Measurements from ENCODE around the gene GPC5. TPM values are rescaled to one million over a fixed set of nuclear protein-coding genes. Genes with fewer than 3 reads are reported as not detected.

Gene GPC5
- total RNA-seq, 1 experiment from 2014 or later: not detected

GRCh38 chr13:91716436-91717065 lies 318.1 kb downstream of the GPC5 start:
- Mint-ChIP-seq H3K27me3 (ENCODE audit: unreplicated experiment) (no peaks in the 10 kb centered on the region), H3K4me3 (ENCODE audit: low read depth, unreplicated experiment) (no peak overlapping the region), H3K9me3 (ENCODE audit: low read depth, unreplicated experiment) (no peaks in the 10 kb centered on the region), H3K36me3 (ENCODE audit: insufficient read depth, unreplicated experiment) (no peaks in the 10 kb centered on the region), H3K27ac (ENCODE audit: unreplicated experiment) (no peak overlapping the region), H3K4me1 (ENCODE audit: low read depth, unreplicated experiment) (no peaks in the 10 kb centered on the region)
- CTCF ChIA-PET: no interaction called here
- intact Hi-C loops (cut with micrococcal nuclease; ENCODE audit: unreplicated experiment): no loop called here
- TF ChIP-seq CTCF (IDR thresholded peaks at IDR 0.05; ENCODE audit: unreplicated experiment): no peak
- no TSS peak for BruUV-seq (replicated peaks)
- DNase-seq: no peak

- Mint-ChIP-seq H3K4me1 (ENCODE audit: low read depth, unreplicated experiment) (no peaks in the 10 kb centered on the region), H3K36me3 (ENCODE audit: insufficient read depth, unreplicated experiment) (no peaks in the 10 kb centered on the region), H3K27me3 (ENCODE audit: unreplicated experiment) (no peaks in the 10 kb centered on the region), H3K27ac (ENCODE audit: unreplicated experiment) (no peak overlapping the region), H3K4me3 (ENCODE audit: low read depth, unreplicated experiment) (no peak overlapping the region), H3K9me3 (ENCODE audit: low read depth, unreplicated experiment) (no peaks in the 10 kb centered on the region)
- intact Hi-C loops (cut with micrococcal nuclease; ENCODE audit: unreplicated experiment): no loop called here
- DNase-seq: no peak
- CTCF ChIA-PET: no interaction called here
- no TSS peak for BruUV-seq (replicated peaks)
- TF ChIP-seq CTCF (IDR thresholded peaks at IDR 0.05; ENCODE audit: unreplicated experiment): no peak
These were observed 320.6 kb downstream of the GPC5 start for GRCh38 chr13:91719033-91719432.

GRCh38 chr13:91721413-91721812 lies 323.0 kb downstream of the GPC5 start:
- Mint-ChIP-seq H3K9me3 (ENCODE audit: low read depth, unreplicated experiment) (no peaks in the 10 kb centered on the region), H3K27me3 (ENCODE audit: unreplicated experiment) (no peaks in the 10 kb centered on the region), H3K27ac (ENCODE audit: unreplicated experiment) (no peak overlapping the region), H3K4me3 (ENCODE audit: low read depth, unreplicated experiment) (no peak overlapping the region), H3K4me1 (ENCODE audit: low read depth, unreplicated experiment) (no peaks in the 10 kb centered on the region), H3K36me3 (ENCODE audit: insufficient read depth, unreplicated experiment) (no peaks in the 10 kb centered on the region)
- BruUV-seq (replicated peaks): no TSS peak
- DNase-seq: no peak
- CTCF ChIA-PET: no interaction called here
- intact Hi-C loops (cut with micrococcal nuclease; ENCODE audit: unreplicated experiment): loop anchor here (5.0 kb wide), 1 partner anchor 339 kb away; no protein-coding TSS in a partner anchor
- no peak for TF ChIP-seq CTCF (IDR thresholded peaks at IDR 0.05; ENCODE audit: unreplicated experiment)

- intact Hi-C loops (cut with micrococcal nuclease; ENCODE audit: unreplicated experiment): loop anchor here (5.0 kb wide), 1 partner anchor 340 kb away; no protein-coding TSS in a partner anchor
- H3K36me3 Mint-ChIP-seq (ENCODE audit: insufficient read depth, unreplicated experiment): no peaks in the 10 kb centered on the region
- H3K4me1 Mint-ChIP-seq (ENCODE audit: low read depth, unreplicated experiment): no peaks in the 10 kb centered on the region
- no peak for TF ChIP-seq CTCF (IDR thresholded peaks at IDR 0.05; ENCODE audit: unreplicated experiment)
- BruUV-seq (replicated peaks): no TSS peak
- H3K27ac Mint-ChIP-seq (ENCODE audit: unreplicated experiment): no peak overlapping the region
- H3K4me3 Mint-ChIP-seq (ENCODE audit: low read depth, unreplicated experiment): no peak overlapping the region
- CTCF ChIA-PET: no interaction called here
- no peak for DNase-seq
- H3K9me3 Mint-ChIP-seq (ENCODE audit: low read depth, unreplicated experiment): no peaks in the 10 kb centered on the region
- no peaks in the 10 kb centered on the region for H3K27me3 Mint-ChIP-seq (ENCODE audit: unreplicated experiment)
These were observed 324.0 kb downstream of the GPC5 start for GRCh38 chr13:91722267-91722884.
